HepG2 (cell line): ENCODE measurements around the gene ANTKMT. TPM values are rescaled to one million over a fixed set of nuclear protein-coding genes. Genes with fewer than 3 reads are reported as not detected.

Source experiments
- HOXA3 ChIP-seq: sonication (generic); formaldehyde crosslinking; IDR thresholded peaks from 2 replicates; pipeline ENCODE4 v1.5.0; 2020; ENCODE audit warnings: missing genetic modification reagents
- KDM5A ChIP-seq: fragments of 200-600 bp; sonication (generic); IDR thresholded peaks from 2 replicates; pipeline ENCODE4 v1.7.0; 2018; ENCODE audit warnings: antibody characterized with exemption, mild to moderate bottlenecking, low read length, borderline replicate concordance
- MAZ ChIP-seq, 2 experiments: sonication (generic) in 1 of 2; formaldehyde crosslinking in 1 of 2; IDR thresholded peaks; 2 replicates each; pipeline versions ENCODE4 v1.5.0 to v1.6.1; 2012 to 2020; ENCODE audit warnings: low read depth in 2 of 2, mild to moderate bottlenecking in 2 of 2, borderline replicate concordance in 1 of 2, improper control_type of control experiment in 1 of 2, low read length in 1 of 2, missing genetic modification reagents in 1 of 2, moderate library complexity in 1 of 2
- PITX1 ChIP-seq: sonication (generic); formaldehyde crosslinking; IDR thresholded peaks from 2 replicates; pipeline ENCODE4 v1.5.1; 2020; ENCODE audit warnings: mild to moderate bottlenecking, missing genetic modification reagents
- REPIN1 ChIP-seq: sonication (generic); formaldehyde crosslinking; IDR thresholded peaks from 2 replicates; pipeline ENCODE4 v1.8.0; 2022; ENCODE audit warnings: missing genetic modification reagents, low read depth, mild to moderate bottlenecking, borderline replicate concordance
- RXRA ChIP-seq: sonication (generic); formaldehyde crosslinking; IDR thresholded peaks from 2 replicates; pipeline ENCODE4 v1.5.1; 2020; ENCODE audit warnings: missing genetic modification reagents
- ZNF224 ChIP-seq: sonication (generic); formaldehyde crosslinking; IDR thresholded peaks from 2 replicates; pipeline ENCODE4 v1.5.0; 2020; ENCODE audit warnings: mild to moderate bottlenecking, missing genetic modification reagents
- ZNF260 ChIP-seq: sonication (generic); formaldehyde crosslinking; IDR thresholded peaks from 2 replicates; pipeline ENCODE4 v1.4.0; 2020; ENCODE audit warnings: missing genetic modification reagents, low read depth, mild to moderate bottlenecking, borderline replicate concordance
- ZNF282 ChIP-seq: fragments of 450-650 bp; IDR thresholded peaks from 2 replicates; pipeline ENCODE4 v1.6.1; 2018; ENCODE audit not compliant: partially characterized antibody
- ZNF33B ChIP-seq: sonication (generic); formaldehyde crosslinking; IDR thresholded peaks from 2 replicates; pipeline ENCODE4 v1.5.1; 2020; ENCODE audit warnings: mild to moderate bottlenecking, missing genetic modification reagents
- ZNF441 ChIP-seq: sonication (generic); formaldehyde crosslinking; IDR thresholded peaks from 2 replicates; pipeline ENCODE4 v1.7.0; 2021; ENCODE audit warnings: missing genetic modification reagents, borderline replicate concordance
- ZNF468 ChIP-seq: sonication (generic); formaldehyde crosslinking; IDR thresholded peaks from 2 replicates; pipeline ENCODE4 v1.8.0; 2022; ENCODE audit warnings: mild to moderate bottlenecking, moderate library complexity, missing genetic modification reagents
- ZNF589 ChIP-seq: sonication (generic); formaldehyde crosslinking; conservative IDR thresholded peaks from 2 replicates; pipeline ENCODE4 v1.8.0; 2022; ENCODE audit warnings: mild to moderate bottlenecking, moderate library complexity, missing genetic modification reagents
- ZNF607 ChIP-seq: sonication (generic); formaldehyde crosslinking; IDR thresholded peaks from 2 replicates; pipeline ENCODE4 v1.5.1; 2020; ENCODE audit warnings: missing genetic modification reagents, mild to moderate bottlenecking, borderline replicate concordance
- ZNF687 ChIP-seq: sonication (generic); formaldehyde crosslinking; IDR thresholded peaks from 2 replicates; pipeline ENCODE4 v1.5.1; 2020; ENCODE audit warnings: mild to moderate bottlenecking, missing genetic modification reagents, moderate library complexity
- ZXDC ChIP-seq: sonication (generic); formaldehyde crosslinking; IDR thresholded peaks from 2 replicates; pipeline ENCODE4 v1.5.0; 2020; ENCODE audit warnings: mild to moderate bottlenecking, missing genetic modification reagents
- polyA plus RNA-seq, 8 experiments: library from polyadenylated mRNA; depleted of rRNA in 3 of 8; stranded (reverse) in 7 of 8; unstranded in 1 of 8; fragments of >200 nt; fragmentation: Illumina TruSeq in 4 of 8; extraction: Trizol in 4 of 8; gene quantifications; 2 replicates each; pipeline versions ENCODE4 v1.2.1 to v1.2.3, GENCODE V29; 2011 to 2016; ENCODE audit warnings: low read depth in 4 of 8, missing spikeins in 1 of 8, mixed read lengths in 1 of 8; ENCODE audit not compliant: insufficient read depth in 1 of 8
- total RNA-seq, 5 experiments: library from RNA; depleted of rRNA; stranded (reverse); fragments of >200 nt; fragmentation: Illumina TruSeq; extraction: Trizol; gene quantifications; 2 replicates each; pipeline ENCODE4 v1.2.3, GENCODE V29; 2016; ENCODE audit warnings: low read depth in 1 of 5
- TF ChIP-seq, protein P1 (sequence below): sonication (generic); formaldehyde crosslinking; IDR thresholded peaks from 2 replicates; pipeline ENCODE4 v1.5.1; 2020; ENCODE audit warnings: mild to moderate bottlenecking, missing genetic modification reagents

The ANTKMT gene
- total and polyA plus RNA-seq, 2 of the 13 experiments (the other 11 are each of a cell fraction or from before 2014, with no cell fraction given): 7.5 to 47.8 TPM

- TF ChIP-seq ZXDC (CRISPR knock-in tag): peak; percentile 47; the same call in 1 of the 2 replicates
- TF ChIP-seq ZNF468 (CRISPR knock-in tag): no peak
- peak; percentile 45; the same call in 1 of the 2 replicates for TF ChIP-seq ZNF33B
- peak; percentile 80 for TF ChIP-seq ZNF687 (CRISPR knock-in tag)
- 0 out of 2 replicates have a peak, but pooled peaks have one; percentile 12 for TF ChIP-seq ZNF607 (CRISPR knock-in tag)
- TF ChIP-seq PITX1 (CRISPR knock-in tag): peak; percentile 54; the same call in 1 of the 2 replicates
- TF ChIP-seq ZNF260 (CRISPR knock-in tag): 0 out of 2 replicates have a peak, but pooled peaks have one; percentile 26
- TF ChIP-seq ZNF282: no peak
- TF ChIP-seq KDM5A: peak; percentile 58; the same call in 1 of the 2 replicates
- TF ChIP-seq HOXA3: peak; percentile 57; the same call in 1 of the 2 replicates
- peak; percentile 52; the same call in 1 of the 2 replicates for TF ChIP-seq RXRA (CRISPR knock-in tag)
- no peak for TF ChIP-seq MAZ (IDR thresholded peaks at IDR 0.05; ENCODE audit: borderline replicate concordance, low read depth, low read length)
- peak; percentile 65 for TF ChIP-seq MAZ (CRISPR knock-in tag; IDR thresholded peaks at IDR 0.05; ENCODE audit: low read depth)
- TF ChIP-seq REPIN1: no peak
- no peak for TF ChIP-seq ZNF441 (CRISPR knock-in tag)
- peak; percentile 87; the same call in 1 of the 2 replicates for TF ChIP-seq ZNF589 (CRISPR knock-in tag)
- TF ChIP-seq, protein P1, sequence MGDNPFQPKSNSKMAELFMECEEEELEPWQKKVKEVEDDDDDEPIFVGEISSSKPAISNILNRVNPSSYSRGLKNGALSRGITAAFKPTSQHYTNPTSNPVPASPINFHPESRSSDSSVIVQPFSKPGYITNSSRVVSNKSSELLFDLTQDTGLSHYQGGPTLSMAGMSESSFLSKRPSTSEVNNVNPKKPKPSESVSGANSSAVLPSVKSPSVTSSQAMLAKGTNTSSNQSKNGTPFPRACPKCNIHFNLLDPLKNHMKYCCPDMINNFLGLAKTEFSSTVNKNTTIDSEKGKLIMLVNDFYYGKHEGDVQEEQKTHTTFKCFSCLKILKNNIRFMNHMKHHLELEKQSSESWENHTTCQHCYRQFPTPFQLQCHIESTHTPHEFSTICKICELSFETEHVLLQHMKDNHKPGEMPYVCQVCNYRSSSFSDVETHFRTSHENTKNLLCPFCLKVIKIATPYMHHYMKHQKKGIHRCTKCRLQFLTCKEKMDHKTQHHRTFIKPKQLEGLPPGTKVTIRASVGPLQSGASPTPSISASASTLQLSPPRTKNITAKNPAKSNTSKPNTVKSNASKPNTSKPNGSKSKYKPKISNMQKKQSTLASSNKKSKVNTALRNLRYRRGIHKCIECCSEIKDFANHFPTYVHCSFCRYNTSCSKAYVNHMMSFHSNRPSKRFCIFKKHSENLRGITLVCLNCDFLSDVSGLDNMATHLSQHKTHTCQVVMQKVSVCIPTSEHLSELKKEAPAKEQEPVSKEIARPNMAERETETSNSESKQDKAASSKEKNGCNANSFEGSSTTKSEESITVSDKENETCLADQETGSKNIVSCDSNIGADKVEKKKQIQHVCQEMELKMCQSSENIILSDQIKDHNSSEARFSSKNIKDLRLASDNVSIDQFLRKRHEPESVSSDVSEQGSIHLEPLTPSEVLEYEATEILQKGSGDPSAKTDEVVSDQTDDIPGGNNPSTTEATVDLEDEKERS (CRISPR knock-in tag): peak; percentile 58; the same call in 1 of the 2 replicates
- peak; percentile 42; the same call in 1 of the 2 replicates for TF ChIP-seq ZNF224 (CRISPR knock-in tag)
Measured at GRCh38 chr16:678858-679813, 41.8 kb upstream of the ANTKMT start (continued).
